ENCODE measurements around the gene ITGB7. TPM values are rescaled to one million over a fixed set of nuclear protein-coding genes. Genes with fewer than 3 reads are reported as not detected.

Gene ITGB7
- total RNA-seq, 1 experiment from 2014 or later = 1.1 TPM

- Mint-ChIP-seq H3K4me1 (ENCODE audit: low read depth, unreplicated experiment) (peaks cover 40% of the 10 kb centered on the region), H3K36me3 (ENCODE audit: insufficient read depth, unreplicated experiment) (peaks cover 10% of the 10 kb centered on the region), H3K27me3 (ENCODE audit: insufficient read depth, unreplicated experiment) (no peaks in the 10 kb centered on the region), H3K4me3 (ENCODE audit: unreplicated experiment) (no peak overlapping the region), H3K27ac (ENCODE audit: unreplicated experiment) (no peak overlapping the region), H3K9me3 (ENCODE audit: unreplicated experiment) (no peaks in the 10 kb centered on the region)
- no peaks in the 10 kb centered on the region for H3K36me3 ChIP-seq (ENCODE audit: control insufficient read depth, insufficient read depth, low read length)
- ChIA-PET POLR2A (no interaction called here), CTCF (interaction anchor here (0.7 kb wide), 1 partner anchor 67 kb away, joined by 3 read pairs; no protein-coding TSS in a partner anchor)
- DNase-seq = peak in 1 of 2 experiments; percentile 5
- TF ChIP-seq CTCF (IDR thresholded peaks at IDR 0.05; ENCODE audit: insufficient read depth in 1 of 2, low read depth in 1 of 2, low read length in 1 of 2, severe bottlenecking in 1 of 2, unreplicated experiment in 1 of 2) = no peak
- H3K4me3 ChIP-seq (ENCODE audit: low read depth, low read length) = no peak overlapping the region
- H3K4me1 ChIP-seq = peaks cover 21% of the 10 kb centered on the region
- BruUV-seq (replicated peaks) = no TSS peak
- no peaks in the 10 kb centered on the region for H3K27me3 ChIP-seq (replicated peaks; ENCODE audit: control insufficient read depth, insufficient read depth, low read length)
- H3K9me3 ChIP-seq = no peaks in the 10 kb centered on the region
- intact Hi-C loops (cut with micrococcal nuclease; ENCODE audit: unreplicated experiment) = loop anchor here (5.0 kb wide), 1 partner anchor 157 kb away; the partner anchor contains the start of gene SP1
Observed at GRCh38 chr12:53224897-53225634, 18.0 kb upstream of the ITGB7 start.

GRCh38 chr12:53224061-53224896, 17.2 kb upstream of the ITGB7 start:
- H3K27me3 Mint-ChIP-seq (ENCODE audit: insufficient read depth, unreplicated experiment) = no peaks in the 10 kb centered on the region
- ChIA-PET POLR2A (no interaction called here), CTCF (interaction anchor here (0.7 kb wide), 1 partner anchor 68 kb away, joined by 3 read pairs; no protein-coding TSS in a partner anchor)
- Histone ChIP-seq H3K9me3 (no peaks in the 10 kb centered on the region), H3K4me1 (peaks cover 19% of the 10 kb centered on the region), H3K4me3 (ENCODE audit: low read depth, low read length) (no peak overlapping the region), H3K27me3 (replicated peaks; ENCODE audit: control insufficient read depth, insufficient read depth, low read length) (no peaks in the 10 kb centered on the region), H3K36me3 (ENCODE audit: control insufficient read depth, insufficient read depth, low read length) (no peaks in the 10 kb centered on the region)
- TF ChIP-seq CTCF (IDR thresholded peaks at IDR 0.05; ENCODE audit: insufficient read depth in 1 of 2, low read depth in 1 of 2, low read length in 1 of 2, severe bottlenecking in 1 of 2, unreplicated experiment in 1 of 2) = peak; percentile 13 to 45
- DNase-seq = peak; percentile 61 to 76
- BruUV-seq (replicated peaks) = no TSS peak
- H3K36me3 Mint-ChIP-seq (ENCODE audit: insufficient read depth, unreplicated experiment) = peaks cover 10% of the 10 kb centered on the region
- intact Hi-C loops (cut with micrococcal nuclease; ENCODE audit: unreplicated experiment) = loop anchor here (5.0 kb wide), 1 partner anchor 158 kb away; the partner anchor contains the start of gene SP1
- H3K9me3 Mint-ChIP-seq (ENCODE audit: unreplicated experiment) = no peaks in the 10 kb centered on the region
- no peak overlapping the region for H3K4me3 Mint-ChIP-seq (ENCODE audit: unreplicated experiment)
- peaks cover 39% of the 10 kb centered on the region for H3K4me1 Mint-ChIP-seq (ENCODE audit: low read depth, unreplicated experiment)
- H3K27ac Mint-ChIP-seq (ENCODE audit: unreplicated experiment) = no peak overlapping the region

- no peak for DNase-seq
- Mint-ChIP-seq H3K4me1 (ENCODE audit: low read depth, unreplicated experiment) (peaks cover 39% of the 10 kb centered on the region), H3K4me3 (ENCODE audit: unreplicated experiment) (no peak overlapping the region), H3K27ac (ENCODE audit: unreplicated experiment) (no peak overlapping the region), H3K36me3 (ENCODE audit: insufficient read depth, unreplicated experiment) (peaks cover 10% of the 10 kb centered on the region), H3K27me3 (ENCODE audit: insufficient read depth, unreplicated experiment) (no peaks in the 10 kb centered on the region), H3K9me3 (ENCODE audit: unreplicated experiment) (no peaks in the 10 kb centered on the region)
- no peak for TF ChIP-seq CTCF (IDR thresholded peaks at IDR 0.05; ENCODE audit: insufficient read depth in 1 of 2, low read depth in 1 of 2, low read length in 1 of 2, severe bottlenecking in 1 of 2, unreplicated experiment in 1 of 2)
- no TSS peak for BruUV-seq (replicated peaks)
- Histone ChIP-seq H3K4me1 (peaks cover 18% of the 10 kb centered on the region), H3K27me3 (replicated peaks; ENCODE audit: control insufficient read depth, insufficient read depth, low read length) (no peaks in the 10 kb centered on the region), H3K36me3 (ENCODE audit: control insufficient read depth, insufficient read depth, low read length) (no peaks in the 10 kb centered on the region), H3K4me3 (ENCODE audit: low read depth, low read length) (no peak overlapping the region), H3K9me3 (no peaks in the 10 kb centered on the region)
- intact Hi-C loops (cut with micrococcal nuclease; ENCODE audit: unreplicated experiment) = loop anchor here (5.0 kb wide), 1 partner anchor 159 kb away; the partner anchor contains the start of gene SP1
- ChIA-PET POLR2A (interaction anchor here (0.6 kb wide), 1 partner anchor 41 kb away, joined by 5 read pairs; no protein-coding TSS in a partner anchor), CTCF (no interaction called here)
Observed at GRCh38 chr12:53223389-53224060, 16.5 kb upstream of the ITGB7 start.

Measured in Caco-2 (cell line).